HUDEP-2 (cell line): ENCODE data around the gene PRAMEF7.
A peak's percentile ranks its signal among the peaks of the same experiment; 100 is the strongest.
"Not testable (repeated sequence)": the region's sequence is repeated elsewhere in the genome, so short reads cannot be mapped to it uniquely, and the experiment has no call there.

Experiments used
- DNase-seq, 76 experiments: peaks; one replicate each; lab custom pipeline; 2025; ENCODE audit not compliant: unreplicated experiment in 76 of 76; lab: John Stamatoyannopoulos, UW

The PRAMEF7 gene

GRCh38 chr1:12916310-12916709 lies at the start of gene PRAMEF7:
TSS of gene PRAMEF7 (plus strand) at chr1:12916610. CDS start at chr1:12917693, 1,083 bp downstream.
- not testable (repeated sequence) for DNase-seq

GRCh38 chr1:12878453-12878852 lies 38.0 kb upstream of the PRAMEF7 start:
- DNase-seq: not testable (repeated sequence)

- not testable (repeated sequence) for DNase-seq
Observed at GRCh38 chr1:12886101-12886500, 30.3 kb upstream of the PRAMEF7 start, which contains the start of gene PRAMEF4. TSS of gene PRAMEF4 (minus strand) at chr1:12886201. CDS start at chr1:12883394, 2,807 bp downstream.

- not testable (repeated sequence) for DNase-seq
Observed at GRCh38 chr1:12898170-12898569, 18.2 kb upstream of the PRAMEF7 start, which contains the start of gene PRAMEF10. TSS of gene PRAMEF10 (minus strand) at chr1:12898270. CDS start at chr1:12895847, 2,423 bp downstream.

DNA sequence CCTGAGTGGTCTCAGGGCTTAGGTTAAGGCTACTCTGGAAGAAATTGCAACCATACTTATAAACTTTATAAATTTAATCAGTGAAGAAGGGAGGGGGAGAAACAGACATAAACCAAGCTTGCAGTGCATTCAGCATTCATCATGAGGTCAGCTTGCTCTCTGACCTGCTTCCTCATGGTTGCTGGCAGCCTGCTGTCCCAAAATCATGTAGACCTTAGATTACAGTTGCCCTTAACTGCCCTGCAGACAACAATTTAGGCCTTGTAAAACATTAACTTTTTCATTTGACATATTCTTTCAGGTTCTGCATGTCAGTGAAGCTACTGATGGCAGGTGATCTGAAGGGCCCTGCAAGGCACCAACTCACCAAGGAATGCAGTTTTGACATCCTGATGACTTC lies 17.2 kb upstream of the PRAMEF7 start:
- DNase-seq: not testable (repeated sequence)

DNA sequence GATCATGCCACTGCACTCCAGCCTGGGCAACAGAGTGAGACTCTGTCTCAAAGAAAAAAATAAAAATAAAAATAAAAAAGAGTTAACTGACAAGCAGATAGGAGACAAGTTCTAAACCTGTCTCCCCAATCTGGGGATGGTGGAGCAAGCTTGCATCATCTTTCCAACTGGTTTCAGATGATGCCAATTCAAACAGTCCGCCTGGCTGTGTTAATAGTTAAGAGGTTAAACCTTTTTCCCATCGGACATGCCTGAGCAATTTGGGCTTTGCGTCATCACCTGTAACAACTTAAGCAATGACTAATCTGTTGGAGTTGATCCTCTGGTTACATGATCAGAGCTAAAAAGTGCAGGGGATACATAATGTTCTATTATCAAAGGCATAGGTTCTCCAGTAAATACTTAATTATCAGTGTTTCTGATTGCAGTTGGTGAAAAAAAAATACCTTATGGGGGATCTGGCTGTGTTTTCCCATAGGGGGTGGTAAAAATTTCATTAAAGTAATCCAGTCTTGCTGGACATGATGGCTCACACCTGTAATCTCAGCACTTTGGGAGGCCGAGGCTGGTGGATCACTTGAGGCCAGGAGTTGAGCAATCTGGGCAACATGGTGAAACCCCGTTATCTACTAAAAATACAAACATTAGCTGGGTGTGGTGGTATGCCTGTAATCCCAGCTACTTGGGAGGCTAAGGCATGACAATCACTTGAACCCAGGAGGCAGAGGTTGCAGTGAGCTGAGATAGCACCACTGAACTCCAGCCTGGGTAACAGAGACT lies 12.4 kb upstream of the PRAMEF7 start:
- DNase-seq: not testable (repeated sequence)

DNA sequence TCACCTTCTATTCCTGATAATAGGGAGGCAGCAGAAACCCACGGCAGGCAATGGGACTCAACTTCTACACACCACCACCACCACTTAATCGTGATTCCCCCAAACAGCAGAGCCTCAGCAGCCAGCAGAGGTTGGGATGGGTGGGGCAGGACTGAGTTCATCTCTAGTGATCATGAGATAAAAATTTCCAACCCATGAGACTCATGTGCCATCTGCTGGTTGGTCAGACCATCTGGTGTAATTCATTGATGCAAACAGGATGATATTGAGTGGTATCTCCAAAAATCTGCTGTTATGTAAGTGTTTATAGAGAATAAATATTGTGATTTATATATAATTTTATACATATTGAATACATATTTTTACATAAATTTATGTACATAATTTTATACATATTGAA lies 5.3 kb downstream of the PRAMEF7 start:
- DNase-seq: peak in 1 of 76 experiments; percentile 0

DNA sequence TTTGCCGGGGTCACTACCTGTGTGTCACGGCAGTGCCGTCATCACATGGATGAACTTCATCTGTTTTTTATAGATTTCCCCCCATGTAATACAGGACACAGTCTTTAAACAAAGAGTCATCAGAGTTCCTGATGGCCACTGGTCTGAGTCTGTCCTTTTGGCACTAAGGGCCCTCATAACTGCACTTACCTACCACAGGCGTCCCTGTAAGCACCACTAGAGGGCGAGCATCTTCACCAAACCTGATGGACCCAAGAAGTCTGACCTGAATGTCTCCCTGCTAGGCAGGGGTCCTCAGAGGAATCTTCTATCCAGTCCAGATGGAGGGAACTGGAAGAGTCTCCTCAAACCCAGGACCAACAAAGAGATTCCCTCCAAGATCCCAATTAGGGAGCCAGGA lies 8.0 kb downstream of the PRAMEF7 start:
- DNase-seq: not testable (repeated sequence)

GRCh38 chr1:12947480-12947879 lies 31.1 kb downstream of the PRAMEF7 start, which contains the start of gene PRAMEF6:
TSS of gene PRAMEF6 (minus strand) at chr1:12947580. CDS start at chr1:12942518, 5,062 bp downstream.
- DNase-seq: not testable (repeated sequence)
